Spinal cord (tissue), 10 donors: Measurements from ENCODE around the gene CCL8. TPM values are rescaled to one million over a fixed set of nuclear protein-coding genes. Genes with fewer than 3 reads are reported as not detected.

Experiments used
- DNase-seq, 6 donors: peaks; one replicate each; pipeline versions ENCODE4 v3.0.0 to v3.0.0-alpha.2; 2013 to 2015; ENCODE audit warnings: low spot score in 6 of 6, low read depth in 4 of 6
- H3K27ac ChIP-seq: one replicate; pipeline ENCODE4 v1.5.1; 2013; ENCODE audit warnings: low read depth, low read length, control low read depth
- H3K27me3 ChIP-seq: one replicate; pipeline ENCODE4 v1.6.1; 2013; ENCODE audit warnings: low read length; ENCODE audit not compliant: control insufficient read depth, insufficient read depth
- H3K36me3 ChIP-seq: one replicate; pipeline ENCODE4 v1.6.1; 2013; ENCODE audit warnings: low read length; ENCODE audit not compliant: control insufficient read depth, insufficient read depth
- H3K4me1 ChIP-seq: one replicate; pipeline ENCODE4 v1.6.1; 2013; ENCODE audit warnings: low read length; ENCODE audit not compliant: control insufficient read depth, insufficient read depth
- H3K4me3 ChIP-seq: one replicate; pipeline ENCODE4 v1.5.1; 2013; ENCODE audit warnings: low read depth, low read length, control low read depth
- H3K9me3 ChIP-seq: one replicate; pipeline ENCODE4 v1.6.1; 2013; ENCODE audit warnings: low read length; ENCODE audit not compliant: control insufficient read depth, insufficient read depth
- WGBS: methylation state at CpG from one replicate; pipeline ENCODE4 v1.1.5; 2013; ENCODE audit warnings: missing lambda C conversion rate; ENCODE audit not compliant: insufficient coverage; 5-methylcytosine and 5-hydroxymethylcytosine counted together
- polyA plus RNA-seq, 2 donors: library from polyadenylated mRNA; unstranded; fragments of 120-200 nt; gene quantifications; one replicate each; pipeline ENCODE4 v1.2.1, GENCODE V29; 2013; ENCODE audit not compliant: insufficient read length in 2 of 2
- total RNA-seq, 2 donors: library from RNA; depleted of rRNA in 1 of 2; stranded (reverse); fragments of 120-200 nt in 1 of 2; fragments of >200 nt in 1 of 2; gene quantifications; one replicate each; pipeline versions ENCODE4 v1.2.3 to v1.2.4, GENCODE V29; 2013 to 2014
- donor health status: healthy.

Gene CCL8
- total and polyA plus RNA-seq, 4 donors = 0.72 to 0.89 TPM; not detected in 2

- no peaks in the 10 kb centered on the region for H3K4me1 ChIP-seq
- no peaks in the 10 kb centered on the region for H3K9me3 ChIP-seq
- WGBS = 72% methylated on average over 2 of the region's 4 CpGs
- H3K36me3 ChIP-seq = no peaks in the 10 kb centered on the region
- H3K4me3 ChIP-seq = no peak overlapping the region
- no peak for DNase-seq
- H3K27ac ChIP-seq = no peak overlapping the region
- H3K27me3 ChIP-seq = no peaks in the 10 kb centered on the region
Measured at GRCh38 chr17:34347063-34347462, 27.8 kb downstream of the CCL8 start.

- 43% methylated on average over 3 of the region's 4 CpGs for WGBS
- H3K36me3 ChIP-seq = no peaks in the 10 kb centered on the region
- no peak overlapping the region for H3K27ac ChIP-seq
- no peaks in the 10 kb centered on the region for H3K4me1 ChIP-seq
- H3K27me3 ChIP-seq = no peaks in the 10 kb centered on the region
- no peaks in the 10 kb centered on the region for H3K9me3 ChIP-seq
- H3K4me3 ChIP-seq = no peak overlapping the region
- DNase-seq = peak in 2 of 6 donors; percentile 14 to 65
Measured at GRCh38 chr17:34349751-34350150, 30.5 kb downstream of the CCL8 start.

GRCh38 chr17:34351096-34351495, 31.9 kb downstream of the CCL8 start:
- no peak overlapping the region for H3K27ac ChIP-seq
- no peak overlapping the region for H3K4me3 ChIP-seq
- no peaks in the 10 kb centered on the region for H3K4me1 ChIP-seq
- H3K9me3 ChIP-seq = no peaks in the 10 kb centered on the region
- H3K36me3 ChIP-seq = no peaks in the 10 kb centered on the region
- no peaks in the 10 kb centered on the region for H3K27me3 ChIP-seq
- WGBS = no CpG with 5 or more reads among the region's 1 CpG
- no peak for DNase-seq

- no peaks in the 10 kb centered on the region for H3K36me3 ChIP-seq
- no peak overlapping the region for H3K27ac ChIP-seq
- no peak for DNase-seq
- H3K9me3 ChIP-seq = no peaks in the 10 kb centered on the region
- H3K27me3 ChIP-seq = no peaks in the 10 kb centered on the region
- H3K4me3 ChIP-seq = no peak overlapping the region
- no peaks in the 10 kb centered on the region for H3K4me1 ChIP-seq
Measured at GRCh38 chr17:34352191-34352590, 33.0 kb downstream of the CCL8 start.

- peaks cover under 1% of the 10 kb centered on the region for H3K27me3 ChIP-seq
- DNase-seq = no peak
- no peaks in the 10 kb centered on the region for H3K9me3 ChIP-seq
- no peaks in the 10 kb centered on the region for H3K4me1 ChIP-seq
- no peak overlapping the region for H3K27ac ChIP-seq
- no peaks in the 10 kb centered on the region for H3K36me3 ChIP-seq
- H3K4me3 ChIP-seq = no peak overlapping the region
Measured at GRCh38 chr17:34354637-34355036, 35.4 kb downstream of the CCL8 start.

- Histone ChIP-seq H3K27me3 (peaks cover 3% of the 10 kb centered on the region), H3K4me1 (no peaks in the 10 kb centered on the region), H3K27ac (no peak within 1 kb of the TSS), H3K9me3 (no peaks in the 10 kb centered on the region), H3K4me3 (no peak within 1 kb of the TSS), H3K36me3 (no peaks in the 10 kb centered on the region)
- no peak for DNase-seq
- 92% methylated on average over 5 of the region's 5 CpGs for WGBS
Measured at GRCh38 chr17:34356194-34356593, 37.0 kb downstream of the CCL8 start, which contains the start of gene CCL13. TSS of gene CCL13 (plus strand) at chr17:34356480. CDS start at chr17:34356527, 47 bp downstream.

- Histone ChIP-seq H3K4me3 (no peak overlapping the region), H3K27ac (no peak overlapping the region), H3K27me3 (peaks cover 3% of the 10 kb centered on the region), H3K36me3 (no peaks in the 10 kb centered on the region), H3K9me3 (no peaks in the 10 kb centered on the region), H3K4me1 (no peaks in the 10 kb centered on the region)
- no peak for DNase-seq
- WGBS = 68% methylated on average over 1 of the region's 2 CpGs
Measured at GRCh38 chr17:34357398-34357797, 38.2 kb downstream of the CCL8 start.

- Histone ChIP-seq H3K36me3 (no peaks in the 10 kb centered on the region), H3K4me1 (no peaks in the 10 kb centered on the region), H3K27me3 (peaks cover 3% of the 10 kb centered on the region), H3K4me3 (no peak overlapping the region), H3K9me3 (no peaks in the 10 kb centered on the region), H3K27ac (no peak overlapping the region)
- no peak for DNase-seq
- 100% methylated on average over 1 of the region's 3 CpGs for WGBS
Measured at GRCh38 chr17:34358631-34359030, 39.4 kb downstream of the CCL8 start.

GRCh38 chr17:34360601-34361270, 41.5 kb downstream of the CCL8 start:
- WGBS = 91% methylated on average over 5 of the region's 11 CpGs
- DNase-seq = no peak

GRCh38 chr17:34361478-34362061, 42.3 kb downstream of the CCL8 start:
- Histone ChIP-seq H3K27me3 (peaks cover 3% of the 10 kb centered on the region), H3K27ac (no peak overlapping the region), H3K4me3 (no peak overlapping the region), H3K36me3 (no peaks in the 10 kb centered on the region), H3K4me1 (no peaks in the 10 kb centered on the region), H3K9me3 (no peaks in the 10 kb centered on the region)
- WGBS = 31% methylated on average over 4 of the region's 8 CpGs
- peak; percentile 68 to 98 (median 80) for DNase-seq

More at GRCh38 chr17:34360601-34361270, 41.5 kb downstream of the CCL8 start:
- Histone ChIP-seq H3K9me3 (no peaks in the 10 kb centered on the region), H3K4me3 (no peak overlapping the region), H3K27ac (no peak overlapping the region), H3K4me1 (no peaks in the 10 kb centered on the region), H3K36me3 (no peaks in the 10 kb centered on the region), H3K27me3 (peaks cover 3% of the 10 kb centered on the region)
